Liver (tissue), 9 donors: ENCODE measurements around the gene LPP. TPM values are rescaled to one million over a fixed set of nuclear protein-coding genes. Genes with fewer than 3 reads are reported as not detected.

Experiments
- DNase-seq: peaks from one replicate; pipeline ENCODE4 v3.0.0-alpha.2; 2017; ENCODE audit warnings: low spot score
- H3K27ac ChIP-seq, 2 donors: one replicate each; pipeline ENCODE4 v1.7.0; 2013; ENCODE audit warnings: inconsistent platforms in 2 of 2, low read length in 2 of 2, control low read depth in 1 of 2, low read depth in 1 of 2, mild to moderate bottlenecking in 1 of 2
- H3K27me3 ChIP-seq, 4 donors: one replicate each; pipeline versions ENCODE4 v1.6.1 to v1.7.0; 2013; ENCODE audit warnings: low read length in 3 of 4, inconsistent platforms in 1 of 4, mild to moderate bottlenecking in 1 of 4, moderate library complexity in 1 of 4; ENCODE audit not compliant: control insufficient read depth in 4 of 4, insufficient read depth in 4 of 4
- H3K36me3 ChIP-seq, 4 donors: one replicate each; pipeline versions ENCODE4 v1.6.1 to v1.7.0; 2013; ENCODE audit warnings: low read length in 3 of 4, mild to moderate bottlenecking in 3 of 4, low read depth in 1 of 4, moderate library complexity in 1 of 4; ENCODE audit not compliant: control insufficient read depth in 4 of 4, insufficient read depth in 3 of 4
- H3K4me1 ChIP-seq, 4 donors: one replicate each; pipeline versions ENCODE4 v1.6.1 to v1.7.0; 2013; ENCODE audit warnings: low read length in 3 of 4, mild to moderate bottlenecking in 3 of 4, moderate library complexity in 1 of 4; ENCODE audit not compliant: control insufficient read depth in 4 of 4, insufficient read depth in 4 of 4
- H3K4me3 ChIP-seq, 3 donors: one replicate each; pipeline versions ENCODE4 v1.6.1 to v1.7.0; 2013; ENCODE audit warnings: low read length in 3 of 3, control low read depth in 1 of 3, low read depth in 1 of 3, mild to moderate bottlenecking in 1 of 3
- H3K9ac ChIP-seq, 2 donors: one replicate each; pipeline ENCODE4 v1.7.0; 2013; ENCODE audit warnings: low read length in 2 of 2, mild to moderate bottlenecking in 2 of 2, moderate library complexity in 2 of 2, control low read depth in 1 of 2, low read depth in 1 of 2
- H3K9me3 ChIP-seq, 4 donors: one replicate each; pipeline versions ENCODE4 v1.6.1 to v1.7.0; 2013; ENCODE audit warnings: low read length in 3 of 4; ENCODE audit not compliant: control insufficient read depth in 4 of 4
- CTCF ChIP-seq: fragments of 150-350 bp; IDR thresholded peaks from 2 replicates; pipeline ENCODE4 v1.5.1; 2017; ENCODE audit warnings: improper control_type of control experiment, low read depth, low read length; ENCODE audit not compliant: missing input control
- EGR1 ChIP-seq, 2 donors: IDR thresholded peaks; 2 replicates each; pipeline ENCODE4 v1.6.1; 2016 to 2018; ENCODE audit warnings: antibody characterized with exemption in 2 of 2, low read depth in 2 of 2
- FOXA1 ChIP-seq: IDR thresholded peaks from 2 replicates; pipeline ENCODE4 v1.6.1; 2016; ENCODE audit warnings: antibody characterized with exemption
- GABPA ChIP-seq, 2 donors: IDR thresholded peaks in 1 of 2; conservative IDR thresholded peaks in 1 of 2; 2 replicates each; pipeline ENCODE4 v1.6.1; 2016; ENCODE audit warnings: antibody characterized with exemption in 2 of 2, mild to moderate bottlenecking in 1 of 2, moderate library complexity in 1 of 2
- HNF4A ChIP-seq, 2 donors: conservative IDR thresholded peaks; 2 replicates each; pipeline ENCODE4 v1.6.1; 2016; ENCODE audit warnings: antibody characterized with exemption in 2 of 2, mild to moderate bottlenecking in 2 of 2
- HNF4G ChIP-seq: IDR thresholded peaks from 2 replicates; pipeline ENCODE4 v1.6.1; 2016; ENCODE audit warnings: antibody characterized with exemption
- JUND ChIP-seq, 2 donors: IDR thresholded peaks; 2 replicates each; pipeline ENCODE4 v1.6.1; 2016; ENCODE audit warnings: antibody characterized with exemption in 2 of 2
- NR2F2 ChIP-seq: IDR thresholded peaks from 2 replicates; pipeline ENCODE4 v1.6.1; 2016; ENCODE audit warnings: antibody characterized with exemption
- RAD21 ChIP-seq, 2 donors: IDR thresholded peaks; 2 replicates each; pipeline ENCODE4 v1.6.1; 2016; ENCODE audit warnings: antibody characterized with exemption in 2 of 2, mild to moderate bottlenecking in 2 of 2
- RXRA ChIP-seq, 2 donors: IDR thresholded peaks; 2 replicates each; pipeline ENCODE4 v1.6.1; 2017 to 2018; ENCODE audit warnings: antibody characterized with exemption in 2 of 2, mild to moderate bottlenecking in 1 of 2
- SP1 ChIP-seq: IDR thresholded peaks from 2 replicates; pipeline ENCODE4 v1.6.1; 2018; ENCODE audit warnings: antibody characterized with exemption, mild to moderate bottlenecking
- TAF1 ChIP-seq: conservative IDR thresholded peaks from 2 replicates; pipeline ENCODE4 v1.6.1; 2016; ENCODE audit warnings: antibody characterized with exemption, mild to moderate bottlenecking
- YY1 ChIP-seq: IDR thresholded peaks from 2 replicates; pipeline ENCODE4 v1.6.1; 2016; ENCODE audit warnings: antibody characterized with exemption, mild to moderate bottlenecking
- ZBTB33 ChIP-seq: IDR thresholded peaks from 2 replicates; pipeline ENCODE4 v1.6.1; 2016; ENCODE audit warnings: antibody characterized with exemption
- WGBS: extraction: QIAGEN DNeasy Blood & Tissue Kit; methylation state at CpG from one replicate; pipeline ENCODE4 v1.1.7; 2013; 5-methylcytosine and 5-hydroxymethylcytosine counted together
- polyA plus RNA-seq, 2 donors: library from polyadenylated mRNA; stranded (reverse) in 1 of 2; unstranded in 1 of 2; fragments of 200-250 nt in 1 of 2; fragments of >200 nt in 1 of 2; fragmentation: Nextera tagmentation in 1 of 2; extraction: Ambion mirVana in 1 of 2; gene quantifications; one replicate each; pipeline versions ENCODE4 v1.2.1 to v1.2.3, GENCODE V29; 2013 to 2015
- total RNA-seq, 2 donors: library from RNA; depleted of rRNA; stranded (reverse); fragments of >200 nt; gene quantifications; one replicate each; pipeline ENCODE4 v1.2.3, GENCODE V29; 2014
- TF ChIP-seq, protein P1 (sequence below): IDR thresholded peaks from 2 replicates; pipeline ENCODE4 v1.6.1; 2016; ENCODE audit warnings: antibody characterized with exemption, mild to moderate bottlenecking
- donor health status: healthy.
- donor health status: healthy.
- donor health status: healthy.
- donor health status: healthy.
- donor health status: healthy.

The LPP gene
- total and polyA plus RNA-seq, 4 donors: 3.3 to 53.7 (median 28.2) TPM

DNA sequence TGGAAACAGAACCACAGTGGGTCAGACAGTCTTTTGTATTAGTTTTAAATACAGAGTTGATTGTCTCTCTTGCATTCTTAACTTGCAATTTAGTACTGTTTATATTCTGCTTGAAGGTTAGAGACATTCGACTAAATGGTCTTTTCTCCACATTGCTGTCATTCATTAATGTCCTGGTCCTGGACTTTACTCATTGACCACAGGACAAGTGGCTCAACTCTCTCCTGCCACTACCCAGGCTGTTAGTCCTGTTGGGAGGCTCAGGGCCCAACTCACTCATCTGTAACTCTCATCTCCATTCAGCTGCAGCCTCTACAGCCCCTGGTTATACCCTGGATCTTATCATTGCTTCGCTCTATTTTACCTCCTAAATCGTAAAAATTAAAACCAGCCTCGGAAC is 427.4 kb downstream of the LPP start:
- WGBS: 82% methylated on average over 4 of the region's 4 CpGs
- H3K4me1 ChIP-seq: peaks cover 0 to 47% (median 36%) of the 10 kb centered on the region in 4 donors
- H3K4me3 ChIP-seq: no peak overlapping the region
- no peaks in the 10 kb centered on the region for H3K36me3 ChIP-seq
- H3K9ac ChIP-seq: no peak overlapping the region
- TF ChIP-seq CTCF (no peak), RAD21 (IDR thresholded peaks at IDR 0.05) (peak; percentile 14 to 27), EGR1 (IDR thresholded peaks at IDR 0.05; ENCODE audit: low read depth in 2 of 2) (no peak), HNF4G (peak; percentile 67), RXRA (IDR thresholded peaks at IDR 0.05) (peak in 1 of 2 donors; percentile 50), JUND (IDR thresholded peaks at IDR 0.05) (peak in 1 of 2 donors; percentile 46), SP1 (peak; percentile 49), HNF4A (conservative IDR thresholded peaks at IDR 0.05) (peak; percentile 93 to 95)
- TF ChIP-seq, protein P1, sequence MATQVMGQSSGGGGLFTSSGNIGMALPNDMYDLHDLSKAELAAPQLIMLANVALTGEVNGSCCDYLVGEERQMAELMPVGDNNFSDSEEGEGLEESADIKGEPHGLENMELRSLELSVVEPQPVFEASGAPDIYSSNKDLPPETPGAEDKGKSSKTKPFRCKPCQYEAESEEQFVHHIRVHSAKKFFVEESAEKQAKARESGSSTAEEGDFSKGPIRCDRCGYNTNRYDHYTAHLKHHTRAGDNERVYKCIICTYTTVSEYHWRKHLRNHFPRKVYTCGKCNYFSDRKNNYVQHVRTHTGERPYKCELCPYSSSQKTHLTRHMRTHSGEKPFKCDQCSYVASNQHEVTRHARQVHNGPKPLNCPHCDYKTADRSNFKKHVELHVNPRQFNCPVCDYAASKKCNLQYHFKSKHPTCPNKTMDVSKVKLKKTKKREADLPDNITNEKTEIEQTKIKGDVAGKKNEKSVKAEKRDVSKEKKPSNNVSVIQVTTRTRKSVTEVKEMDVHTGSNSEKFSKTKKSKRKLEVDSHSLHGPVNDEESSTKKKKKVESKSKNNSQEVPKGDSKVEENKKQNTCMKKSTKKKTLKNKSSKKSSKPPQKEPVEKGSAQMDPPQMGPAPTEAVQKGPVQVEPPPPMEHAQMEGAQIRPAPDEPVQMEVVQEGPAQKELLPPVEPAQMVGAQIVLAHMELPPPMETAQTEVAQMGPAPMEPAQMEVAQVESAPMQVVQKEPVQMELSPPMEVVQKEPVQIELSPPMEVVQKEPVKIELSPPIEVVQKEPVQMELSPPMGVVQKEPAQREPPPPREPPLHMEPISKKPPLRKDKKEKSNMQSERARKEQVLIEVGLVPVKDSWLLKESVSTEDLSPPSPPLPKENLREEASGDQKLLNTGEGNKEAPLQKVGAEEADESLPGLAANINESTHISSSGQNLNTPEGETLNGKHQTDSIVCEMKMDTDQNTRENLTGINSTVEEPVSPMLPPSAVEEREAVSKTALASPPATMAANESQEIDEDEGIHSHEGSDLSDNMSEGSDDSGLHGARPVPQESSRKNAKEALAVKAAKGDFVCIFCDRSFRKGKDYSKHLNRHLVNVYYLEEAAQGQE: peak; percentile 52
- no peaks in the 10 kb centered on the region for H3K27me3 ChIP-seq
- peak overlapping the region; percentile 22 to 43 for H3K27ac ChIP-seq
- no peaks in the 10 kb centered on the region for H3K9me3 ChIP-seq
- DNase-seq: no peak

- no peak overlapping the region for H3K4me3 ChIP-seq
- TF ChIP-seq TAF1: no peak
- no peak for TF ChIP-seq GABPA (IDR thresholded peaks at IDR 0.05 in 1 of 2, conservative IDR thresholded peaks at IDR 0.05 in 1 of 2)
- TF ChIP-seq RAD21 (IDR thresholded peaks at IDR 0.05): peak in 1 of 2 donors; percentile 2
- TF ChIP-seq JUND (IDR thresholded peaks at IDR 0.05): no peak
- peaks cover 0 to 47% (median 36%) of the 10 kb centered on the region in 4 donors for H3K4me1 ChIP-seq
- no peaks in the 10 kb centered on the region for H3K27me3 ChIP-seq
- DNase-seq: no peak
- no peaks in the 10 kb centered on the region for H3K36me3 ChIP-seq
- WGBS: 50% methylated on average over 4 of the region's 4 CpGs
- no peaks in the 10 kb centered on the region for H3K9me3 ChIP-seq
- no peak overlapping the region for H3K9ac ChIP-seq
- peak overlapping the region; percentile 22 to 43 for H3K27ac ChIP-seq
Observed at GRCh38 chr3:188581792-188582191, 427.8 kb downstream of the LPP start.

- H3K27ac ChIP-seq: peak overlapping the region; percentile 38 to 54
- no peak for DNase-seq
- WGBS: 42% methylated on average over 9 of the region's 9 CpGs
- TF ChIP-seq TAF1 (no peak), GABPA (IDR thresholded peaks at IDR 0.05 in 1 of 2, conservative IDR thresholded peaks at IDR 0.05 in 1 of 2) (no peak), SP1 (peak; percentile 14), RAD21 (IDR thresholded peaks at IDR 0.05) (peak; percentile 23 to 42), FOXA1 (no peak), JUND (IDR thresholded peaks at IDR 0.05) (peak in 1 of 2 donors; percentile 51), HNF4G (peak; percentile 33), NR2F2 (peak; percentile 29), YY1 (peak; percentile 21), RXRA (IDR thresholded peaks at IDR 0.05) (peak; percentile 75 to 78), HNF4A (conservative IDR thresholded peaks at IDR 0.05) (peak; percentile 82 to 87), ZBTB33 (no peak), EGR1 (IDR thresholded peaks at IDR 0.05; ENCODE audit: low read depth in 2 of 2) (no peak)
- H3K9me3 ChIP-seq: no peaks in the 10 kb centered on the region
- no peak overlapping the region for H3K9ac ChIP-seq
- H3K4me1 ChIP-seq: peaks cover 0 to 47% (median 35%) of the 10 kb centered on the region in 4 donors
- H3K27me3 ChIP-seq: no peaks in the 10 kb centered on the region
- no peak overlapping the region for H3K4me3 ChIP-seq
- no peaks in the 10 kb centered on the region for H3K36me3 ChIP-seq
Observed at GRCh38 chr3:188583341-188584161, 429.6 kb downstream of the LPP start.
